ENCODE data around the gene GCNT2.
"Not testable (repeated sequence)": the region's sequence is repeated elsewhere in the genome, so short reads cannot be mapped to it uniquely, and the experiment has no call there.

GCNT2 gene

GRCh38 chr6:10579803-10580202, 58.7 kb downstream of the GCNT2 start:
- DNase-seq (ENCODE audit: low read depth in 1 of 2, low spot score in 1 of 2): no peak

- DNase-seq (ENCODE audit: low read depth in 1 of 2, low spot score in 1 of 2): no peak
These were observed 59.4 kb downstream of the GCNT2 start for GRCh38 chr6:10580570-10580969.

GRCh38 chr6:10581402-10581801, 60.3 kb downstream of the GCNT2 start:
- DNase-seq (ENCODE audit: low read depth in 1 of 2, low spot score in 1 of 2): not testable (repeated sequence)

GRCh38 chr6:10582774-10583508, 61.8 kb downstream of the GCNT2 start:
- no peak for DNase-seq (ENCODE audit: low read depth in 1 of 2, low spot score in 1 of 2)

GRCh38 chr6:10583509-10583901, 62.4 kb downstream of the GCNT2 start:
- no peak for DNase-seq (ENCODE audit: low read depth in 1 of 2, low spot score in 1 of 2)

- no peak for DNase-seq (ENCODE audit: low read depth in 1 of 2, low spot score in 1 of 2)
These were observed 63.5 kb downstream of the GCNT2 start for GRCh38 chr6:10584607-10585006.

GRCh38 chr6:10585209-10585845, 64.2 kb downstream of the GCNT2 start:
- no peak for DNase-seq (ENCODE audit: low read depth in 1 of 2, low spot score in 1 of 2)

GRCh38 chr6:10586302-10586701, 65.2 kb downstream of the GCNT2 start:
- DNase-seq (ENCODE audit: low read depth in 1 of 2, low spot score in 1 of 2): no peak

GRCh38 chr6:10587656-10588406, 66.7 kb downstream of the GCNT2 start:
- no peak for DNase-seq (ENCODE audit: low read depth in 1 of 2, low spot score in 1 of 2)

- DNase-seq (ENCODE audit: low read depth in 1 of 2, low spot score in 1 of 2): no peak
These were observed 67.6 kb downstream of the GCNT2 start for GRCh38 chr6:10588562-10589428.

- no peak for DNase-seq (ENCODE audit: low read depth in 1 of 2, low spot score in 1 of 2)
These were observed 68.2 kb downstream of the GCNT2 start for GRCh38 chr6:10589429-10589727.

GRCh38 chr6:10589983-10590382, 68.8 kb downstream of the GCNT2 start:
- DNase-seq (ENCODE audit: low read depth in 1 of 2, low spot score in 1 of 2): no peak

GRCh38 chr6:10591422-10592160, 70.4 kb downstream of the GCNT2 start:
- no peak for DNase-seq (ENCODE audit: low read depth in 1 of 2, low spot score in 1 of 2)

GRCh38 chr6:10595731-10596664, 74.8 kb downstream of the GCNT2 start:
- DNase-seq (ENCODE audit: low read depth in 1 of 2, low spot score in 1 of 2): no peak

- no peak for DNase-seq (ENCODE audit: low read depth in 1 of 2, low spot score in 1 of 2)
These were observed 76.4 kb downstream of the GCNT2 start for GRCh38 chr6:10597499-10598001.

GRCh38 chr6:10598084-10598960, 77.2 kb downstream of the GCNT2 start:
- no peak for DNase-seq (ENCODE audit: low read depth in 1 of 2, low spot score in 1 of 2)

GRCh38 chr6:10599046-10599445, 77.9 kb downstream of the GCNT2 start:
- no peak for DNase-seq (ENCODE audit: low read depth in 1 of 2, low spot score in 1 of 2)

GRCh38 chr6:10600681-10601080, 79.5 kb downstream of the GCNT2 start:
- not testable (repeated sequence) for DNase-seq (ENCODE audit: low read depth in 1 of 2, low spot score in 1 of 2)

Data from activated CD4-positive, alpha-beta T cell treated with anti-CD3 and anti-CD28 coated beads, Interleukin-2, amount 50 U/mL, for 24 hours (primary cell).